HUES6 (cell line): Measurements from ENCODE around the gene APBA3.

Experiments used
- H3K27ac ChIP-seq: 2 replicates; pipeline ENCODE4 v1.7.0; 2013; ENCODE audit warnings: low read depth, mild to moderate bottlenecking, low read length, inconsistent platforms
- H3K27me3 ChIP-seq: 2 replicates; pipeline ENCODE4 v1.6.1; 2013; ENCODE audit warnings: low read length; ENCODE audit not compliant: control insufficient read depth, insufficient read depth
- H3K36me3 ChIP-seq: 2 replicates; pipeline ENCODE4 v1.6.1; 2013; ENCODE audit warnings: low read length; ENCODE audit not compliant: control insufficient read depth, insufficient read depth
- H3K4me1 ChIP-seq: 2 replicates; pipeline ENCODE4 v1.6.1; 2013; ENCODE audit warnings: low read length; ENCODE audit not compliant: control insufficient read depth, insufficient read depth
- H3K4me3 ChIP-seq: 2 replicates; pipeline ENCODE4 v1.5.1; 2013; ENCODE audit warnings: low read depth, low read length
- H3K9ac ChIP-seq: one replicate; pipeline ENCODE4 v1.6.1; 2013; ENCODE audit warnings: mild to moderate bottlenecking, low read length
- H3K9me3 ChIP-seq: 2 replicates; pipeline ENCODE4 v1.6.1; 2013; ENCODE audit warnings: low read depth, low read length; ENCODE audit not compliant: control insufficient read depth, insufficient read depth

Gene APBA3

DNA sequence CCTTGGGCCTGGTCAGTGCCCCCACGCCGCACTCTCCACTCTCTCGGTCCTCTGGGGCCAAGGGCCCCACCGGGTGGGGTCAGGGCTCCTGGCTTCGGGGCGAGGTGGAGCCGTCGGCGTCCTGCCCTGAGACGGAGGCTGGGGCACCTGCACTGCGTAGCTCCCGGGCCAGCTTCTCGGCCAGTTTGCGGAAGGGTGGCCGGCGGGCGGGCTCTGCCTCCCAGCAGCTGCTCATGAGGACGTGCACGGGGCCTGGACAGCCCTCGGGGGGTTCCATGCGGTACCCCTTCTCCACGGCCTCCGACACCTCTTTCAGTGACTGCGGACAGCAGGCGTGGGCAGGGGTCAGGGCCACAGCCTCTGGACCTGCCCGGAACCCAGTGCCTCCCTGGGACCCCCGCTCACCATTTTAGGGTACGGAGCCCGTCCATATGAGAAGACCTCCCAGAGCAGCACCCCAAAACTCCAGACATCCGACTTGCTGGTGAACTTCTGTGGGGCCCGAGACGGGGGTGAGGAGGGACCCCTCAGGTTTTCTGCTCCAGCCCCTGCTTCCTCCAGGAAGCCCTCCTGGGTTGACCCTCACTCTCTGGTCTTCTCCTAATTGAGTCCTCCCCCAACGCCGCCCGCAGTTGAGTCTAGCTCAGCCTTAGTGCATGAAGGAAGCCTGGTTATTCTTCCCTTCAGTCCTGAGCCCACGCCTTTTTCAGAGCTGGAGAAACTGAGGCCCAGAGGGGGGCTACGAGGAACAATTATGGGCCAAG is 16.8 kb upstream of the APBA3 start:
- H3K27me3 ChIP-seq = no peaks in the 10 kb centered on the region
- H3K4me3 ChIP-seq = no peak overlapping the region
- H3K9me3 ChIP-seq = peaks cover 22% of the 10 kb centered on the region
- no peak overlapping the region for H3K27ac ChIP-seq
- H3K36me3 ChIP-seq = peaks cover 8% of the 10 kb centered on the region; the same call in 1 of the 2 replicates
- H3K9ac ChIP-seq = no peak overlapping the region
- no peaks in the 10 kb centered on the region for H3K4me1 ChIP-seq

DNA sequence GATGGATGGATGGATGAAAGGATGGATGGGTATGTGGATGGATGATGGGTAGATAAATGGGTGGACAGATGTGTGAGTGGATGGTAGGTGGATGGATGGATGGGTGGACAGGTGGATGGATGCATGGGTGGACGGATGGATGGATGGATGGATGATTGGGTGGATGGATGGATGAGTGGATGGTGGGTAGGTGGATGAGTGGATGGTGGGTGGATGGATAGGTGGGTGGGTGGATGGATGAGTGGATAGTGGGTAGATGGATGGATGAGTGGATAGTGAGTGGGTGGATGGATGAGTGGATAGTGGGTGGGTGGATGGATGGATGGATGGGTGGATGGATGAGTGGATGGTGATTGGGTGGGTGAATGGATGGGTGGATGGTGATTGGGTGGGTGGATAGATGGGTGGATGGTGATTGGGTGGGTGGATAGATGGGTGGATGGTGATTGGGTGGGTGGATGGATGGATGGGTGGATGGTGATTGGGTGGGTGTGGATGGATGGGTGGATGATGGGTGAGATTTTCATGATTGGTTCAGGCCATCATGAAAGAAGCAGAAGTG is 15.1 kb upstream of the APBA3 start:
- Histone ChIP-seq H3K36me3 (no peaks in the 10 kb centered on the region), H3K27me3 (no peaks in the 10 kb centered on the region), H3K4me3 (no peak overlapping the region), H3K9ac (no peak overlapping the region), H3K4me1 (0 out of 2 replicates have a peak, but pooled peaks cover 3% of the 10 kb centered on the region), H3K9me3 (peaks cover 10% of the 10 kb centered on the region), H3K27ac (no peak overlapping the region)

DNA sequence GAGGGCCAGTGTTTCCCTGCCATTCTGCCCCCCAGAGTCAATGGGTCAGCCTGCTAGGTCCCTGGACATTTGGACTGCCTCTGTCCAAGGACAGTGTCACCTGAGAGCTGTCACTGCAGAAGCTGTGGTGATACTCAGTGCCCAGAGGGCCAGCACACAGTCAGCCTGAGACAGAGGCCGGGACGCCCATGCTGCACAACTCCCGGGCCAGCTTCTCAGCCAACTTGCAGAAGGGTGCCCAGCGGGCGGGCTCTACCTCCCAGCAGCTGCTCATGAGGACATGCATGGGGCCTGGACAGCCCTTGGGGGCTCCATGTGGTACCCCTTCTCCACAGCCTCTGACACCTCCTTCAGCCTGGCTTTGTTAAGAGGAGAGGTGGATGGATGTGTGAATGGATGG is 14.3 kb upstream of the APBA3 start:
- H3K27ac ChIP-seq = no peak overlapping the region
- H3K36me3 ChIP-seq = no peaks in the 10 kb centered on the region
- no peaks in the 10 kb centered on the region for H3K27me3 ChIP-seq
- H3K9ac ChIP-seq = no peak overlapping the region
- H3K4me3 ChIP-seq = no peak overlapping the region
- H3K9me3 ChIP-seq = peaks cover 3% of the 10 kb centered on the region
- H3K4me1 ChIP-seq = 0 out of 2 replicates have a peak, but pooled peaks cover 10% of the 10 kb centered on the region

DNA sequence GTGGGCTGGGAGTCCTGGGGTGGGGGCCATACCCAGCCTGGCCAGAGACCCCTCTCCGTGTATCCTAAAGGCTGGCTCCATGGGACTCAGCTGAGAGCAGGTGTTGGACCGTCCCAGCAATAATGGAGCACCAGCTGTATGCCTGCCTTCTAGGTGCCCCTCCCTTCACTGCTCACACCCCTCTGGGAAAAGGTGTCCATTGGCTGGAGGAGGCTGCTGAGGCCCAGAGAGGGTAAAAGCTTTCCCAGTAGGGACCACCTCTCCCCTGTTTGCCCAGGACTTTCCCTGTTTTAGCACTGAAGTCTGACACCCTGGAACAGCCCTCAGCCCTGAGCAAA is 13.9 kb upstream of the APBA3 start:
- Histone ChIP-seq H3K27ac (no peak overlapping the region), H3K9me3 (no peaks in the 10 kb centered on the region), H3K27me3 (no peaks in the 10 kb centered on the region), H3K36me3 (no peaks in the 10 kb centered on the region), H3K4me1 (0 out of 2 replicates have a peak, but pooled peaks cover 10% of the 10 kb centered on the region), H3K9ac (no peak overlapping the region), H3K4me3 (no peak overlapping the region)

DNA sequence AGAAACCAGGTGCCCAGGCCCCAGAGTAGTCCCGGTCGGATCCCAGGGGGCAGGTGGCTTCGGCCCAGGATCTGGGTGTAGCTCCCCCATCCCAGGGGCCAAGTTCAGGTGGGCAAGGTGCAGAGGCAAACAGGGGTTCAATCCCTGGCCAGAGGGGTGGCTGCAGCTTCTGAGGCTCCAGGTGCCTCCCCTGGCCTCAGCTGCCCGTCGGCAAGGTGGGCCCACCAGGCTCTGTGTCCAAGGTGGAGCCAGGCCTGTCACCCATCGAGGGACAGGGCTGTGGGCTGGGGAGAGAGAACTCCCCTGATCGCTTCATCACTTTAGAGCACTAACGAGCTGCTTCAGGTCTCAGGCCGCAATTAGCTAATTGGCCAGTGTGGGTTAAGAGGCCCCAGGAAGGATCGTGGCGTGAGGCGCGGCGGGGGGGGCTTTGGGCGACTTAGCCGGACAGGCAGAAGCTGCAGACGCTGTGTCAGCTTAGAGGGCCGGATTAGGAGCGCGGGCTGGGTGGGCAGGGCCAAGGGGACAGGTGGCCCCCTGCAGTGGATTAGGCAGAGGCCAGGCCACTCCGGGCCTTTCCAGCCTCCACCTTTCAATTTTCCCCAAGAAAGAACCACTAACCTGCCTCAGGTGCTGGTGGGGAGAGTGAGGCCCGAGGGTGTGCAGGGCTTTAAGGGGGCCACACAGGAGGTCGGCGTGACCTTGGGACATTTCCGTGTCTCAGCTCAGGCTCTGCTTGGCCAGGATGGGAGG is 13.3 kb upstream of the APBA3 start:
- H3K9ac ChIP-seq = no peak overlapping the region
- H3K4me3 ChIP-seq = no peak overlapping the region
- no peaks in the 10 kb centered on the region for H3K27me3 ChIP-seq
- H3K9me3 ChIP-seq = no peaks in the 10 kb centered on the region
- 0 out of 2 replicates have a peak, but pooled peaks cover 10% of the 10 kb centered on the region for H3K4me1 ChIP-seq
- H3K27ac ChIP-seq = no peak overlapping the region
- 0 out of 2 replicates have a peak, but pooled peaks cover 1% of the 10 kb centered on the region for H3K36me3 ChIP-seq

DNA sequence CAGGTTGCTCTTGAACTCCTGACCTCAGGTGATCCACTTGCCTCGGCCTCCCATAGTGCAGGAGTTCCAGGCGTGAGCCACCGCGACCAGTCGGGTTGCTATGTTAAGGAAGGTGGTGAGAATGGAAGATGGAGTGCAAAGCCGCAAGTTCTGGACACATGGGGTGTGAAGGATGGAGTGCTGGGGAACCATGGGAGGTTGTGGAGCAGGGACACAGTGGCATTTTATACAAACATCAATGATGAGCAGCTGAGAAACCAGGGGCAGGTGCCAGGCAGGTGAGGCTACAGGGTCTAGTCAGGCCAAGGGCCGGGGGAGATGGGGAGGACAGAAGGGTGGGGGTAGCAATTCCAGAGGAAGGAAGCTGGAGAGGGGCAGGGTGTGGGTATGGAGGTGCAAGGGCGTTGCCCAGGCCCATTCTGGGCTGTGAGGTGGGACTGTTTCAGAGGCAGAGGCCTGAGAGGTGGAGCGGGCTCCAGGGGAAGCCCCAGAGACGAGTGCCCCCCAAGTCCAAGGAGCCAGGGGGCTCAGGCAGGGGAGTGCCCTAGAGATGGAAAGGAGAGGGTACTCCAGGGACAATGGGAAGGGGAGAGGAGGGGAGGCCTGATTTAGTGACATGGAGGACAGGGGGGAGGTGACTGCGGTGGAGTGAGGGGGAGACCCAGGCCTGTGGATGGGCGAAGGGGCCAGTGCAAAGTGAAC is 12.5 kb upstream of the APBA3 start:
- Histone ChIP-seq H3K4me1 (0 out of 2 replicates have a peak, but pooled peaks cover 10% of the 10 kb centered on the region), H3K4me3 (no peak overlapping the region), H3K9me3 (no peaks in the 10 kb centered on the region), H3K36me3 (0 out of 2 replicates have a peak, but pooled peaks cover 5% of the 10 kb centered on the region), H3K9ac (no peak overlapping the region), H3K27ac (no peak overlapping the region), H3K27me3 (no peaks in the 10 kb centered on the region)

DNA sequence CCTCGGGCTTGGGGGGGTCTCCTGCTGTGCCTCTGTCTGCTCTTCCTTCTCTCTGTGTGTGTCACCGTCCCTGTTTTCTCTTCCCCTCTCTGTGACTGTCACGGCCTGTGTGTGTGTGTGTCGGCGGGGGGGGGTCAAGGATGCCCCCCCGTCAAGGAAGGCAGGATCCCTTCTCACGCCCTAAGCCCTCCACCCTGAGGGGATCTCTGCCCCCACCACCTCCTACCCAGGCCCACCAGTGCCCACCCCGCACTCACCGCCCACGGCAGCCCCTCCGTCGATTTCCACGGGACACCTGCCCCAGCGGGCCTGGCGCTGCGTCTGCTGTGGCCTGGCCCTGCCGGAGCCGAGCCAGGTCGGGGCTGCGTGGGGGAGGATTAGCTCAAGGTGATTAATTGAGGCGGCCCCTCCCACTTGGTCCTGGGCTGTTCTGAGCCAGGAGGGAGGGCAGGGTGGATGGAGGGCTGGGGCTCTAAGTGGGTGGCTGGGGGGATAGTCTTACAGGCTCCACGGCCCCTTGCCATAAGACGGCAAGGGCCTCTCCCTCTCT is 10.5 kb upstream of the APBA3 start, which contains the start of gene RAX2:
TSS of gene RAX2 (minus strand) at position 323 of the 550 bp plus-strand sequence. CDS start 486 bp downstream, outside the sequence.
- Histone ChIP-seq H3K27ac (no peak within 1 kb of the TSS), H3K4me1 (0 out of 2 replicates have a peak, but pooled peaks cover 10% of the 10 kb centered on the region)

DNA sequence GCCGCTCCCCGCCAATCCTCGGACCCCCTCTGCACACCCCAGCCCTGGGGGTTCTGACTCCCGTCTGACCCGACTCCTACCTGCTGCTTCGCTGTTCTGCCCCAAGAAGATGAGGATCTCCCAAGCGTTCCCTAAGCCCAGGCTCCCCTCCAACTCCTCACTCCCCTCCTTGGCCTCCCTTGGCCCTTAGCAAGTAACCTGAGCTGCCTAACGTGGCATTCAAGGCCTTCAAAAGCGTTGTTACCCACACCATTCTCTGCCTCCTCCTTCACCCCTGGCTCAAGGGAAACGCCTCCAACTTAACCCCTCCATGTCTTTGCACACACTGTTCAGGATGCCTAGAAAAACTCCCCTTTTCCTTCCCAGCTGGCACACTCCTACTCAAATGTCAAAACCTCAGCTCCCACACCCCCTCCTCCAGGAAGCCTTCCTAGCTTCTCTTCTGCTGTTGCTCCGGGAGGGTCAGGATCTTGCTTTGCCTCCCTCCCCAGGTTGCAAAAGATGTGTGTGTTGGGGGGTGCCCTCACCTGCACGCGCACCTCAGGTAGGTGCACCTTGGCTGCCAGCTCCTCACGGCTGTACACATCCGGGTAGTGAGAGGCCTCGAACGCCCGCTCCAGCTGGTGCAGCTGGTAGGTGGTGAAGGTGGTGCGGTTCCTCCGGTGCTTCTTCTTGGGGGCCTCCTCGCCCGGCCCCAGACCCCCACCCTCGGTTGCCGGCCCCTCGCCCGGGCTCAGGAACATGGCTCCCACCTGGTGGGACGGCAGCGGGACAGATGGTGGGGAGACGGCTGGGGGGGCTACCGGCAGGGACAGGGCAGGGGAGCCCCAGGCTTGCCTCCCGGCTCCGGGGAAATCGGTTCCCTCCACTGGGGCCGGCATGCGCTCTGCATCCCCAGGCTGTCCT is 9.8 kb upstream of the APBA3 start:
- no peaks in the 10 kb centered on the region for H3K9me3 ChIP-seq
- peak overlapping the region; percentile 30 for H3K9ac ChIP-seq
- no peaks in the 10 kb centered on the region for H3K27me3 ChIP-seq
- H3K36me3 ChIP-seq = peaks cover 24% of the 10 kb centered on the region; the same call in 1 of the 2 replicates
- 0 out of 2 replicates have a peak, but pooled peaks cover 10% of the 10 kb centered on the region for H3K4me1 ChIP-seq
- H3K27ac ChIP-seq = no peak overlapping the region
- no peak overlapping the region for H3K4me3 ChIP-seq

More for the DNA sequence above, 10.5 kb upstream of the APBA3 start, which contains the start of gene RAX2:
- Histone ChIP-seq H3K9ac (peak within 1 kb of the TSS; percentile 30), H3K36me3 (peaks cover 17% of the 10 kb centered on the region; the same call in 1 of the 2 replicates), H3K27me3 (no peaks in the 10 kb centered on the region), H3K9me3 (no peaks in the 10 kb centered on the region), H3K4me3 (no peak within 1 kb of the TSS)

DNA sequence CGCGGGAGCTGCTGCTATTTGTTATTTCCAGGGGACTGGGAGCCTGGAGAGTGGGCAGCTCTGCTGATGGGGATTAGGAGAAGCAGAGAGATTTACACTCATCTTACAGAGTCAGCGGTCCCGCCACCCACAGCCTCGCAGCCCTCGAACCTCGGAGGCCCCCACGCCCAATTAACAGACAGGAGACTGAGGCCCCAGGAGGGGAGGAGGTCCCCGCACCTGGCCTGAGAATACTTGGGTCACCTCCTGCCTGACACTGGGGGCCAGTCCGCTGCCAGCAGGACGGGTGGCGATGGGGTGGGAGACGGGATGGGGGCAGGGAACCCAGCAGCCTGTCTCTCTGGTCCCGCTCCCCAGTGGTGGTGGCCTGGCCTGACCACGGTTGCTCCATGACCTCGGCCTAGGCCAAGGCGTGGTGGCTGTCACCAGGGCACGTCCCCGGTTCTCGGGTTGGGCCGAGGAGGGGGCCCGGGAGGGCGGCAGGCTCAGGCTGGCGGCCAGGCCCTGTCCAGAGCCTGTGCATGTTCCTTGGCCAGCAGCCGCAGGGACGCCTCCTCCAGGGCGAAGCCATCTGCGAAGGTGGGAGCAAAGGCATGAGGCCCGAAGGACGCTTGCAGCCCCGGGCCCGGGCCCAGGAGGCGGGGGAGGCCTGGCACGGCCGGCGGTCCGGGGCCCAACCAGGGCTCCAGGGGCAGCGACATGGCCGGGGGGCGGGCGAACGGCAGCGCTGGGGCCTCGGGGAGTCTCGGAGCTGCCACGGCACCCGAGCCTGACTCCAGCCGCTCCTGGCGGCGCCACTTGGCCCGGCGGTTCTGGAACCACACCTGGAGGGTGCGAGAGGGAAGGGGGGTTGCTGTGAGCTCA is 8.9 kb upstream of the APBA3 start:
- H3K9me3 ChIP-seq = no peaks in the 10 kb centered on the region
- H3K36me3 ChIP-seq = peaks cover 24% of the 10 kb centered on the region; the same call in 1 of the 2 replicates
- H3K4me1 ChIP-seq = 0 out of 2 replicates have a peak, but pooled peaks cover 10% of the 10 kb centered on the region
- H3K4me3 ChIP-seq = no peak overlapping the region
- H3K9ac ChIP-seq = no peak overlapping the region
- H3K27me3 ChIP-seq = no peaks in the 10 kb centered on the region
- H3K27ac ChIP-seq = 0 out of 2 replicates have a peak overlapping the region, but pooled peaks have one; percentile 18
